Activated CD8-positive, alpha-beta memory T cell treated with anti-CD3 and anti-CD28 coated beads, Interleukin-2, amount 10 ng/mL, durations not matched to agents 7 days and 5 days (primary cell): ENCODE results near the gene ATAD3C. TPM values are rescaled to one million over a fixed set of nuclear protein-coding genes. Genes with fewer than 3 reads are reported as not detected.
"Not testable (repeated sequence)": the region's sequence is repeated elsewhere in the genome, so short reads cannot be mapped to it uniquely, and the experiment has no call there.

Experiments
- ATAC-seq: fragments of 150-1000 bp; cut with Tn5 transposase; one replicate; pipeline ENCODE4 v1.10.0; 2021; ENCODE audit warnings: moderate library complexity
- CTCF ChIA-PET: fragments of 350-600 bp; sonication (Branson Sonifier 250); formaldehyde crosslinking; loops from one replicate; lab custom pipeline; 2021; ENCODE audit warnings: antibody characterized with exemption; lab: Charles Lee
- DNase-seq: peaks from one replicate; pipeline ENCODE4 v3.0.0-alpha.2; 2020
- H3K27ac Mint-ChIP-seq: one replicate; pipeline ENCODE4 v1.8.0; 2021; ENCODE audit warnings: mild to moderate bottlenecking, mixed read lengths
- H3K27me3 Mint-ChIP-seq: one replicate; pipeline ENCODE4 v1.8.0; 2021; ENCODE audit warnings: mixed read lengths
- H3K36me3 Mint-ChIP-seq: one replicate; pipeline ENCODE4 v1.8.0; 2021; ENCODE audit warnings: mild to moderate bottlenecking, mixed read lengths
- H3K4me1 Mint-ChIP-seq: one replicate; pipeline ENCODE4 v1.8.0; 2021; ENCODE audit warnings: mixed read lengths
- H3K4me3 Mint-ChIP-seq: one replicate; pipeline ENCODE4 v1.8.0; 2021; ENCODE audit warnings: mild to moderate bottlenecking, moderate library complexity, mixed read lengths
- H3K9me3 Mint-ChIP-seq: one replicate; pipeline ENCODE4 v1.8.0; 2022; ENCODE audit warnings: low read depth, mixed read lengths
- total RNA-seq, 2 experiments: library from RNA; stranded (reverse); gene quantifications; one replicate each; pipeline ENCODE4 v1.2.3, GENCODE V29; 2021

Gene ATAD3C
- total RNA-seq, 2 experiments from 2014 or later, result 0.38 to 0.87 TPM

GRCh38 chr1:1410238-1410637 lies 39.3 kb upstream of the ATAD3C start:
- Mint-ChIP-seq H3K36me3 (peaks cover 15% of the 10 kb centered on the region), H3K4me1 (peaks cover 24% of the 10 kb centered on the region)
- DNase-seq, H3K27me3 Mint-ChIP-seq, CTCF ChIA-PET, H3K9me3 Mint-ChIP-seq, H3K27ac Mint-ChIP-seq, ATAC-seq, H3K4me3 Mint-ChIP-seq: not testable (repeated sequence)

DNA sequence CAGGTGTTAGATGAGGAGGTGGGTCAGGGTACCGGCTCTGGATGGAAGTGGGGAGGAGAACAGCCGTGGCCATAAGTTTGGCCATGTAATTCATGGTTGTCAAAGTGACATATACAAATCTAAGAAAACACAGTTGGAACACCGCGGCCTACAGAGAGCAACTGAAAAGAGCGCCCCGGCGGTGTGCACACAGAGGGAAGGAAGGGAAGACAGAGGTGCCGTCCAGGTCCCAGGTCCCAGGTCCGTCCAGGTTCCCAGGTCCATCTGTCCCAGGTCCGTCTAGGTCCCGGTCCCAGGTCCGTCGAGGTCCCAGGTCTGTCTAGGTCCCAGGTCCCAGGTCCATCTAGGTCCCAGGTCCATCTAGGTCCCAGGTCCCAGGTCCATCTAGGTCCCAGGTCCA lies 37.9 kb upstream of the ATAD3C start:
- CTCF ChIA-PET, result no interaction called here
- Mint-ChIP-seq H3K4me3 (no peak overlapping the region), H3K9me3 (no peaks in the 10 kb centered on the region), H3K27ac (no peak overlapping the region), H3K4me1 (peaks cover 14% of the 10 kb centered on the region), H3K27me3 (no peaks in the 10 kb centered on the region), H3K36me3 (peaks cover 7% of the 10 kb centered on the region)
- no peak for DNase-seq
- ATAC-seq, result no peak

- CTCF ChIA-PET, result interaction anchor here (1.1 to 1.2 kb wide), 2 partner anchors 41 to 92 kb away, joined by 3 to 4 read pairs; no protein-coding TSS in a partner anchor
- not testable (repeated sequence) for H3K27ac Mint-ChIP-seq, ATAC-seq, H3K9me3 Mint-ChIP-seq, DNase-seq, H3K36me3 Mint-ChIP-seq, H3K27me3 Mint-ChIP-seq, H3K4me3 Mint-ChIP-seq
- peaks cover 13% of the 10 kb centered on the region for H3K4me1 Mint-ChIP-seq
These were observed 37.1 kb upstream of the ATAD3C start for GRCh38 chr1:1412311-1412902.

GRCh38 chr1:1415751-1416150 lies 33.7 kb upstream of the ATAD3C start:
- Mint-ChIP-seq H3K27ac (no peak overlapping the region), H3K9me3 (no peaks in the 10 kb centered on the region), H3K4me3 (no peak overlapping the region), H3K4me1 (peaks cover 13% of the 10 kb centered on the region), H3K36me3 (no peaks in the 10 kb centered on the region), H3K27me3 (peaks cover 3% of the 10 kb centered on the region)
- CTCF ChIA-PET, result interaction anchor here (1.2 kb wide), 1 partner anchor 44 kb away, joined by 3 read pairs; no protein-coding TSS in a partner anchor
- ATAC-seq, result no peak
- no peak for DNase-seq

DNA sequence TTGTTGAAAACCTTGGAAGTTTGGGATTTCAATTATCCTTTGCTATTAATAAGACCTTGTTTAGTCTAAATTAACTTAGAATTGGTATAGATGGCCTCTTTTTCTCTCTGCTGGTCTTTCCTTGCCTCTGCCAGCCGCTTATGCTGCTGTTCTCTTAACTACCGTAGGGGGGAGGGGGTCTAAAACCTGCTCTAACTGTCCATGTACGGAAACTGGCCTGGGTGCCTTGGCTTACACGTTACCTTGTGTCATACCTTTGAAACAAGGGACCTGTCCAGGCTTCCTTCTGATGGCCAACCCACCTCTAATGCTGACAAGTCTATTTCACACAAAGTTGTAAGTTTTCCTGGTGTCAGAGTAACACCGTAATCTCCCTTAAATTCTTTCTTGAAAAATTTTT lies 32.1 kb upstream of the ATAD3C start:
- H3K27ac Mint-ChIP-seq, H3K9me3 Mint-ChIP-seq, DNase-seq, CTCF ChIA-PET, H3K36me3 Mint-ChIP-seq, H3K27me3 Mint-ChIP-seq, ATAC-seq, H3K4me3 Mint-ChIP-seq: not testable (repeated sequence)
- H3K4me1 Mint-ChIP-seq, result peaks cover 16% of the 10 kb centered on the region

DNA sequence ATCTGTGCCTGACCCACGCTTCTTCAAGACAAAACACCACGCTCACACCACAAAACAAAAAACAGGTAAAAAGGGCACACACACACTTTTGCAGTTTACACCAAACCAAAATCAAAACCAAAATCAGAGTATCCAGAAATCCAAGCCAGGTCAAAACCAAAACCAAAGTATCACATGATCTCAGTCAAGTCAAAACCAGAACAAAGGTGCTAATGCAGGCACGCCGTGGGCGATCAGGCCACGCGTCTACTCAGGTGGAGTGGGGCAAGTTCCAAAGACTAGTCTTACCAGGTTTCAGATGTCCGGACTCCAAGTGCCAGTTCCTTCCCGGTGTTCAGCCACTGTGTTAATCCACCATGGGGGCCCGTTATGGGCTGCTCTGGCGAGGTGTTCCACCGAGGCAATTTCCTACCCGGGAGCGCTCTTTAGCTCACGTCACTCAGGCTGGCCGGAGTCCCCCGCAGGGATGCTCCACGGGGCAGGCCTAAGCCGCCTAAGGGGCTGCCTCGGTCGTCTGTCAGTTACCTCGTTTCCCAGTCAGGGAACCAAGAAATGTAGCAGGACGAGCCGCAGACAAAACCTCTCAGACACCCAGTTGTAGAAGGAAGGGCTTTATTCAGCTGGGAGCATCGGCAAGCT lies 31.5 kb upstream of the ATAD3C start:
- H3K36me3 Mint-ChIP-seq, H3K27ac Mint-ChIP-seq, H3K4me3 Mint-ChIP-seq, DNase-seq, H3K27me3 Mint-ChIP-seq, H3K9me3 Mint-ChIP-seq, CTCF ChIA-PET: not testable (repeated sequence)
- peaks cover 22% of the 10 kb centered on the region for H3K4me1 Mint-ChIP-seq
- ATAC-seq, result peak; percentile 32

- Mint-ChIP-seq H3K4me3 (no peak overlapping the region), H3K27ac (no peak overlapping the region), H3K36me3 (no peaks in the 10 kb centered on the region), H3K4me1 (peaks cover 24% of the 10 kb centered on the region), H3K9me3 (no peaks in the 10 kb centered on the region), H3K27me3 (peaks cover 8% of the 10 kb centered on the region)
- CTCF ChIA-PET, result no interaction called here
- DNase-seq, result no peak
- ATAC-seq, result no peak
These were observed 30.8 kb upstream of the ATAD3C start for GRCh38 chr1:1418464-1419362.

- Mint-ChIP-seq H3K9me3 (no peaks in the 10 kb centered on the region), H3K36me3 (no peaks in the 10 kb centered on the region), H3K27ac (no peak overlapping the region), H3K4me1 (peaks cover 24% of the 10 kb centered on the region), H3K4me3 (no peak overlapping the region), H3K27me3 (peaks cover 8% of the 10 kb centered on the region)
- CTCF ChIA-PET, result no interaction called here
- no peak for DNase-seq
- no peak for ATAC-seq
These were observed 30.1 kb upstream of the ATAD3C start for GRCh38 chr1:1419363-1419812.

DNA sequence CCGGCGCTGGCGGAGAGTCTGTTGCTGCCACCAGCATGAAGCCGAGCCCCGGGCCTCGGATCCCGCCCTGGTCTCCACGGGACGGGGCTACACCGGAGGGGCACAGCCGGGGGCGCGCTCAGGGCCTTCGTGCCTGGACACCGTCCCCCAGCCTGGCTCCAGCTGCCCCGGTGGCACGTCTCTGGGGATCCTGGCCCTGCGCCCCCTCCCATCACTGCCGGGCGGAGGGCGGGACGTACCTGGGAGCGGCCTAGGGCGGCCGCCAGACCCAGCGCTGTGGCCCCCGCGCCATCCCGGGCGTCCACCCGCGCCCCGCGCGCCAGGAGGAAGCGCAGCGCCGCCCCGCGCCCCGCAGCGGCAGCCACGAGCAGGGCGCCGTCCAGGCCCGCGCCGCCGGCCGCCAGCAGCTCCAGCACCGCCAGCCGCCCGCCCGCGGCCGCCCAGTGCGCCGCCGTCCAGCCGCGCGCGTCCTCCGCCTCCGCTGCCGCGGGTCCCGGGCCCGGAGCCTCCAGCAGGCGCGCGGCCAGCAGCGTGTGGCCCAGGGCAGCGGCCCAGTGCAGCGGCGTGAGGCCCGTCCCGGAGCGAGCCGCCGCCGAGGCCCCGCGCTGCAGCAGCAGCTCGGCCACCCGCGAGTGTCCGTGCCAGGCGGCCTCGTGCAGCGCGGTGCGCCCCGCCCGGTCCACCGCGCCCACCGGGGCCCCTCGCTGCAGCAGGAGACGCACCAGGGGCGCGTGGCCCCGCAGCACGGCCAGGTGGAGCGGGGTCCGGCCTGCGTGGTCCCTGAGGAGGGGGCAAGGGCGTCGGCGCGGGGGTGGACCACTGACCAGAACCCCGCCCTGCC lies 29.5 kb upstream of the ATAD3C start:
- no peak overlapping the region for H3K4me3 Mint-ChIP-seq
- CTCF ChIA-PET, result no interaction called here
- DNase-seq (no peak), ATAC-seq (no peak)
- peaks cover 24% of the 10 kb centered on the region for H3K4me1 Mint-ChIP-seq
- peaks cover 14% of the 10 kb centered on the region for H3K27me3 Mint-ChIP-seq
- H3K36me3 Mint-ChIP-seq, result no peaks in the 10 kb centered on the region
- H3K9me3 Mint-ChIP-seq, result no peaks in the 10 kb centered on the region
- H3K27ac Mint-ChIP-seq, result no peak overlapping the region

DNA sequence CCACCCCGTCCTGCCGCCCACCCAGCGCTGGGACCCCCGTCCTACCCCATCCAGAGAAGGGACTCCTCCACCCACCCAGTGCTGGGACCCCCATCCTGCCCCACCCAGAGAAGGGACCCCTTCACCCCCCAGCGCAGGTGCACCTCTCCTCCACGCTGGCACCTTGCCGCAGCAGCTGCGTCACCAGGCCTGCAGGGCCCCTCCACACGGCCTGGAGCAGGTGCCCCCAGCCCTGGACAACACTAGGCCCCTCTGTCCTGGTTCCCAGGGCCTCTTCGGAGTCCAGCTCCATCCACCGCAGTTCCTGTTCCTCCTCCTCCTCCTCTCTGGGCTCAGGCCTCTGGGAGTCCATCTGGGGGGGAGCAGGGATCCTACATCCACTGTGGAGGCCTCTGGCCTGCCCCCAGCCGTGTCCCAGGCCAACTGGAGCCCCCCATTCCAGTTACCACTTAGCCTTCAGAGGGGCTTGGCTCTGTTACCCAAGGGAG lies 28.8 kb upstream of the ATAD3C start:
- H3K36me3 Mint-ChIP-seq, result no peaks in the 10 kb centered on the region

DNA sequence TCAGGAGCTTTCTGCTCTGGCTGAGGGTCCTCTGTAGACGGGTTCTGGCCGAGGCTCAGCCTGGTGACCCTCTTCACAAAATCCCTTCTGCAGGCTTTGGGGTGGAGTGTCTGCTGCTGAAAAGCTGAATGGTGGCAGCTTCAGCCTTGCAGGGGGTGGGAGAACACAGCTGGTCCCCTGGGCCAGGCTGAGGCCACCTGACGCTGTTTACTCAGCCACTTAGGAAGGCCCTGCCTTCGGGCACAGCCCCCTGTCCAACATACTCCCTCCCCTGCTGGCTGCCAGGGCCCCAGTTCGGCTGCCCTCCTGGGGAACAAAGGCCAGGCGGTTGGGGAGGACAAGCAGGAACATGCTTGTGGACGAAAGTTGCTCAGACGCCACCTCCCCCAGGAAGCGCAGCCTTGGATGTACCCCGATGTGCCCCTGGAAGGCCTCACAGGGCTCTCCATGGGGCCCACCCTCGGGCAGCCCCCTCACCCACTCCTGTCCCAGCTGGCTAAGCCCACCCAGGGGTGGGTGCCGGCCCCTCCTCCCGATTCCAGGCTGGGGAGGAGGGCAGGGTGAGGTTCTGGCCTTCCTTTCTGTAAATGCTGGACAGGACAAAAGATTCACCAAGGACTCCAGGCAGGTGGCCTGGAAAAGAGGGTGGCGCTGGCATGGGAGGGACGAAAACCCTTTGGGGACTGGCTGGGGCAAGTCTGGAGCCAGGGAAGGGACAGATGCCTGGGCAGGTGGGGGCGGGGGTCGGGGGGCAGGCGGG lies 28.2 kb upstream of the ATAD3C start, which contains the start of gene ANKRD65:
Gene ANKRD65 (minus strand): TSS at position 130 of the 760 bp plus-strand sequence. CDS start 271 bp downstream, outside the sequence.
- Mint-ChIP-seq H3K36me3 (no peaks in the 10 kb centered on the region), H3K9me3 (no peaks in the 10 kb centered on the region), H3K27ac (no peak within 1 kb of the TSS), H3K4me1 (peaks cover 26% of the 10 kb centered on the region), H3K4me3 (no peak within 1 kb of the TSS), H3K27me3 (peaks cover 24% of the 10 kb centered on the region)
- DNase-seq, result no peak
- ATAC-seq, result no peak
- CTCF ChIA-PET, result no interaction called here

More for the DNA sequence above, 28.8 kb upstream of the ATAD3C start:
- no peak for ATAC-seq
- H3K4me3 Mint-ChIP-seq, result no peak overlapping the region
- peaks cover 24% of the 10 kb centered on the region for H3K4me1 Mint-ChIP-seq
- H3K27ac Mint-ChIP-seq, result no peak overlapping the region
- H3K27me3 Mint-ChIP-seq, result peaks cover 20% of the 10 kb centered on the region
- no peak for DNase-seq
- no peaks in the 10 kb centered on the region for H3K9me3 Mint-ChIP-seq
- CTCF ChIA-PET, result no interaction called here

DNA sequence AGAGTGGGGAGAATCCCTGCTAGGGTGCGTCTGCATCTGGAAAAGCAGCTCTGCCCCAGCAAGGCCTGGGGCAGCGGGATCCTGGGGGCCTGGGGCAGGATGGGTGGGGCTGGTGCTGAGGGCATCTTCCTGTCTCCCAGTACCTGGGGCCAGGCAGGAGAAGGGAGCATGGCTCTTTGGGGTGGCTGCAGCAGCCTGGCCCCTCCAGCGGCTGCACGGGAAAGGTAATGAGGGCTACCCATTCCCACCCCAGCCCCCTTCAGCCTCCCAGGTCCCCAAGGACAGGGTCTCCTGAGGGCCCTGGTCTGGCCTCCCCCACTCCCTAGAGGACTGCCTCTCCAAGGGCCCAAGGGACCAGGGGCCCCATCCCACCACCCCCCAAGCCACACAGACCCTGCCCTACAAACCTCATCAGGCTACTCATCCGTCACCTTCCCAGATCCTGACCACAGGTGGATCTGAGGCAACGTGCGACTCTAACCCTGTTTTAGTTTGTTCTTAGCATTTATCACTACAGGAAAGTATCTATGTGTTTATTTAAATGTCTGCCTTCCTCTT lies 27.5 kb upstream of the ATAD3C start:
- H3K36me3 Mint-ChIP-seq, result no peaks in the 10 kb centered on the region
- DNase-seq (no peak), ATAC-seq (no peak)
- H3K9me3 Mint-ChIP-seq, result no peaks in the 10 kb centered on the region
- H3K27ac Mint-ChIP-seq, result no peak overlapping the region
- H3K27me3 Mint-ChIP-seq, result peaks cover 26% of the 10 kb centered on the region
- CTCF ChIA-PET, result no interaction called here
- H3K4me1 Mint-ChIP-seq, result peaks cover 27% of the 10 kb centered on the region
- no peak overlapping the region for H3K4me3 Mint-ChIP-seq
